HG03159 (cell line): ENCODE results near the gene PTBP1.
"Not testable (repeated sequence)": the region's sequence is repeated elsewhere in the genome, so short reads cannot be mapped to it uniquely, and the experiment has no call there.

Experiments used
- ATAC-seq: cut with Tn5 transposase; IDR thresholded peaks from one replicate; pipeline ENCODE4 v1.9.1; 2021; ENCODE audit warnings: mild to moderate bottlenecking, moderate library complexity; ENCODE audit not compliant: unreplicated experiment

PTBP1 gene

GRCh38 chr19:807627-808422 lies 10.6 kb downstream of the PTBP1 start:
- no peak for ATAC-seq

GRCh38 chr19:808423-808775 lies 11.1 kb downstream of the PTBP1 start:
- no peak for ATAC-seq

- ATAC-seq, result no peak
Observed at GRCh38 chr19:810077-810855, 13.0 kb downstream of the PTBP1 start.

GRCh38 chr19:810883-811489 lies 13.7 kb downstream of the PTBP1 start:
- ATAC-seq, result no peak

GRCh38 chr19:811506-812048 lies 14.3 kb downstream of the PTBP1 start:
- no peak for ATAC-seq

- no peak for ATAC-seq
Observed at GRCh38 chr19:812049-812746, 14.9 kb downstream of the PTBP1 start.

- no peak for ATAC-seq
Observed at GRCh38 chr19:812747-813218, 15.5 kb downstream of the PTBP1 start.

- no peak for ATAC-seq
Observed at GRCh38 chr19:813219-814151, 16.2 kb downstream of the PTBP1 start.

GRCh38 chr19:814152-815078 lies 17.2 kb downstream of the PTBP1 start:
- ATAC-seq, result no peak

- ATAC-seq, result no peak
Observed at GRCh38 chr19:815079-815774, 18.0 kb downstream of the PTBP1 start.

GRCh38 chr19:815775-816499 lies 18.7 kb downstream of the PTBP1 start:
- ATAC-seq, result no peak

- ATAC-seq, result no peak
Observed at GRCh38 chr19:816500-816857, 19.2 kb downstream of the PTBP1 start.

GRCh38 chr19:820212-820611 lies 23.0 kb downstream of the PTBP1 start:
- ATAC-seq, result not testable (repeated sequence)

GRCh38 chr19:821231-821824 lies 24.1 kb downstream of the PTBP1 start:
- ATAC-seq, result no peak

- no peak for ATAC-seq
Observed at GRCh38 chr19:821825-822503, 24.7 kb downstream of the PTBP1 start, which contains the start of gene PLPPR3. PLPPR3 (minus strand) TSS chr19:821955; CDS start chr19:821559, 396 bp downstream.

GRCh38 chr19:823565-824121 lies 26.4 kb downstream of the PTBP1 start:
- ATAC-seq, result no peak
